Measurements from ENCODE around the gene FBLN2.
"Not testable (repeated sequence)": the region's sequence is repeated elsewhere in the genome, so short reads cannot be mapped to it uniquely, and the experiment has no call there.

FBLN2 gene

DNA sequence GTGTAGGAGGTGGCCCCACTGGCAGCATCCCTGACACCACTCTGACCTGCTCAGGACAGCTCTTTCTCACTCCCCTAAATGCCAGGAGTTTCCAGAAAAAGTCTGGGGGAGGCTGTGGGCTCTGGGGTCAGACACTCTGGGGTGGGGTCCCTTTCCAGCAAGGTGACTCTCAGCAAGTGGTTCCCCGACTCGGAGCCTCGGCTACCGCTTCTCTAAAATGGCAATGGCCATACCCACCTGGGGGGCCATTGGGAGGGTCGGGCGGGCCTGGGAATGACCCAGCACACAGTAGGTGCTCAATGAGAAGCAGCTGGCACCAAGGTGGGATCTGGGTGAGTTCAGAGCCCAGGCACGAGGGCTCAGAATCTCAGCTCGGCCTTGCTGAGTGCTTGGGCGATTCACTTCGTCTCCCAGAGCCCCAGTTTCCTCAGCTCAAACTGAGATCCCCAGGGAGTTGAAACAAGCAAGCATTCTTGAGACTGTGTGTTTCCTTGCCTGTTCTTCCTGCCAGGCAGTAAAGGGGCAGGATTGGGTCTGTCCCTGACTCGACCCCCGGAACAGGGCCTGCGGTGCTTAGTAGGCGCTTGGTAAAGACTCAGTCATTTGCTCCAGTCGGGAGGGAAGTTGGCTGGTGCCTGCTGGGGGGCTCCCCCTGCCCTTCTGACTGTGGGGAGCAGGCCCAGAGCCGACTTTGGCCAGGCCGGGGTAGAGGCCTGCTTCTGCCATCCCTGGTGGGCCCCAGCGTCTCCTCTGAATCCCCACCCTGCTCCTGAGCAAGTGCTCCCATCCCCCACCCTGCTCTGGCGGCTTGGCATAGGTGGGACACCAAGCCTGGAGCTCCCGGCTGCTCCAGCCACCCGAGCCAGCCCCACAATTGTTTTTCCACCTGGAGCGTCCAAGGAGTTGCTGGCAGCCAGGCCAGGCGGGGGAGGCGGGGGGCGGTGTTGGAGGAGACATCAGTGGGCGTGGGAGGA is 32.9 kb upstream of the FBLN2 start:
- Histone ChIP-seq H3K4me3 (ENCODE audit: low read length) (no peak overlapping the region), H3K4me1 (ENCODE audit: control insufficient read depth, low read depth, low read length) (no peaks in the 10 kb centered on the region), H3K27ac (ENCODE audit: low read length) (no peak overlapping the region), H3K9ac (ENCODE audit: low read length) (no peak overlapping the region), H3K9me3 (ENCODE audit: control insufficient read depth, low read depth, low read length) (no peaks in the 10 kb centered on the region), H3K36me3 (ENCODE audit: control insufficient read depth, low read depth, low read length) (no peaks in the 10 kb centered on the region), H3K27me3 (ENCODE audit: control insufficient read depth, insufficient read depth, low read length) (no peaks in the 10 kb centered on the region)

DNA sequence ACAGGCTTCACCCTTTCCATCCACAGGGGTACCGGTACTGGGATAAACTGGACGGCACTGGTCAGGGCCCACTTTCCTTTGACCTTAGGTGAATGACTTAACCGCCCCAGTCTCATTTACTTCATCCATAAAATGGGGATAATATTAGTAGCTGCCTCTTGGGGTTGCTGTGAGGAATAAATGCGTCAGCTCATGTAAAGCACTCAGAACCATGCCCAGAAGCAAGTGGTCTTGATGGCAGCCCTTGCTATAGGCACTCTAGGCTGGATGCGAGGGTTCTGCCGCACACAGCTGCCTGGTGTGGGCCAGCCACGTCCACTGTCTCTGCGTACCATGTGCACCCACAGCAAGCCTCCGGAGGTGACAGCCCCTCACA is 32.2 kb upstream of the FBLN2 start:
- Histone ChIP-seq H3K27ac (ENCODE audit: low read length) (no peak overlapping the region), H3K27me3 (ENCODE audit: control insufficient read depth, insufficient read depth, low read length) (no peaks in the 10 kb centered on the region), H3K36me3 (ENCODE audit: control insufficient read depth, low read depth, low read length) (no peaks in the 10 kb centered on the region), H3K4me1 (ENCODE audit: control insufficient read depth, low read depth, low read length) (no peaks in the 10 kb centered on the region), H3K9ac (ENCODE audit: low read length) (no peak overlapping the region), H3K9me3 (ENCODE audit: control insufficient read depth, low read depth, low read length) (no peaks in the 10 kb centered on the region), H3K4me3 (ENCODE audit: low read length) (no peak overlapping the region)

DNA sequence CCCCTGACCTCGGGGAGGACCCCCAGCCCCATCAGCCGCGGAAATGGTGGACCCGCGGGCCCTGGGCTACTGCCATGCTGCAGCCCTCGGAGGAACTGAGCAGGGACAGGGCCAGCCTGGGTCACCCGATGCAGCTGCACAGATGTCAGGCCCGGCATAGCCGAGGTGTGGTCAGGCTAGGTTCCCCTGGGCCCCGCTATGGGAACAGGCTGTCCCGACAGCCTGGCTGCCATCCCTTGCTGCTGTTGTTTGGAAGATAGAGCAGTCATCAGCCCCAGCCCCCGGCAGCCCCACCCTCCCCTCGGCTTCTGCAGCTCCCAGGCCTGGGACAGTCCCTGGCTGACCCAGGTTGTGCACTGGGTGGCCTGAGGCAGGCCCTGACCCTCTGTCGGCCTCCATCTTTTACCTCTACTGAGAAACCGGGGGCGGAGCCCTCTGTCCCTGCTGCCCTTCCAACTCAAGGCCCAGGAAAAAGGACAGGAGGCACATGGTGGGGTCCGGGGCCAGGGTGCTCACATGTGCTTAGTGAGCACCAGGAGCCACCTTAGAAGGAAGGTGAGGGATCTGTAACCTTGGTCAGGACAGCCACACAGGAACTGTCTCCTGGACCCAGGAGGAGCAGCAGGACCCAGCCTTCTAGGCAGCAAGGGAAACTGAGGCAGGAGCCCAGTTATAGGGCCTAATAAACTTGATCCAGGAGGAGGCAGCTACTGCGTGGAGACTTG is 31.5 kb upstream of the FBLN2 start:
- H3K4me3 ChIP-seq (ENCODE audit: low read length): no peak overlapping the region
- no peaks in the 10 kb centered on the region for H3K27me3 ChIP-seq (ENCODE audit: control insufficient read depth, insufficient read depth, low read length)
- H3K27ac ChIP-seq (ENCODE audit: low read length): no peak overlapping the region
- no peaks in the 10 kb centered on the region for H3K36me3 ChIP-seq (ENCODE audit: control insufficient read depth, low read depth, low read length)
- no peaks in the 10 kb centered on the region for H3K9me3 ChIP-seq (ENCODE audit: control insufficient read depth, low read depth, low read length)
- no peak overlapping the region for H3K9ac ChIP-seq (ENCODE audit: low read length)
- no peaks in the 10 kb centered on the region for H3K4me1 ChIP-seq (ENCODE audit: control insufficient read depth, low read depth, low read length)

DNA sequence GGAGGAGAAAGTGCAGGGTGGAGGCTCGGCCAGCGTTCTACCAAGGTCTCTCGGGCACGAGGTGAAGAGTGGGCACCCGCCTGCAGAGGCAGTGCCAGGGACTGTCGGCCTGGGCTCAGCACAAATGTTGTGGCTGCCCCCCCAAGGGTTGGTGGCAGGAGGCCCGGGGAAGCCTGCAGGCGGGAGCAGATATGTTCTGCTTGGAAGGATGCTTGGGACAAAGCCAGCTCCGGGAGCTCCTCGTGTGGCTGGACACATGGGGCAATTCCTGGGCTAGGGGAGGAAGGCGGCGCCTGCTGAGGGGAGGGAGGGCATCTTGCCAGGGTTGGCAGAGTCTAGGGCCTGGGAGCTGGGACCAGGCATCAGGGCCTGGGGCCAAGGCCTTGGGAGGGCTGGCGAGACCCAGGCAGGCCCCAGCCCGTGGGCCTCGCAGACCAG is 30.4 kb upstream of the FBLN2 start:
- Histone ChIP-seq H3K36me3 (ENCODE audit: control insufficient read depth, low read depth, low read length) (no peaks in the 10 kb centered on the region), H3K9ac (ENCODE audit: low read length) (no peak overlapping the region), H3K9me3 (ENCODE audit: control insufficient read depth, low read depth, low read length) (no peaks in the 10 kb centered on the region), H3K27ac (ENCODE audit: low read length) (no peak overlapping the region), H3K4me3 (ENCODE audit: low read length) (no peak overlapping the region), H3K27me3 (ENCODE audit: control insufficient read depth, insufficient read depth, low read length) (no peaks in the 10 kb centered on the region), H3K4me1 (ENCODE audit: control insufficient read depth, low read depth, low read length) (no peaks in the 10 kb centered on the region)

DNA sequence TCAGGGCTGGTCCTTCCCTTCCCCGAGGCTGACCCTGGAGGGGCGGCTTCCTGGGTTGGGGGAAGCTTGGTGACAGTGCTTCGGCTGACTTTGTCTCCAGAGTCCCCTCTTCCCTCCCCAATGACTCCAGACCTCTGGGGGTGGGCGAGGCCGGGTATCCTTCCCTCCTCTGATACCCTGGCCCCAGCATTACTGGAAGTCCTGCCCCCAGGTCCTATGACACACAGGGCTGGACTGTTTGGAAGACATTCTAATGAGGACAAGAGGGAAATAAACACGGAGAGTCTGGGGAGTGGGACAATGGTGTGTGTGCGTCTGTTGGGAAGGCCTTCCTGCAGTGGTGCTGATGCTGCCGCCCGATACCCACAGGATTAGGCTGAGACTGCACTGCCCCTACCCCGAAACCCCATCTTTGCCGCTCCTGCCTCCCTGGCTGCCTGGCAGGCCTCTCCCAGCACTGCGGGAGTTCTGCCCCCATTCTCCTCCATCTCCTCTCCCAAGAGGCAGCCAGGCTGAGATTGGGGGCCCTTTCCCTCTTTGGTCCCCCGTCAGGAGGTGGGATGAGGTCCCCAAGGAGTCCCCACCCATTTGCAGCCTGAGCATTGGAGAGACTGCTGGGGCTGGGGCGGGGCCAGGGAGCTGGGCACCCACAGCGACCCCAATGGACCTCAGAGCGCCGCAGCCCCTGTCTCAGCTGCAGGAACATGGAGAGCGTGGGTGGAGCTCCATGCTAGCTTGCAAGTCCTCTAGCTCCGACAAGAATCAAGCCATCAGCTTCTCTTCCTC is 29.7 kb upstream of the FBLN2 start:
- Histone ChIP-seq H3K9ac (ENCODE audit: low read length) (no peak overlapping the region), H3K36me3 (ENCODE audit: control insufficient read depth, low read depth, low read length) (no peaks in the 10 kb centered on the region), H3K9me3 (ENCODE audit: control insufficient read depth, low read depth, low read length) (no peaks in the 10 kb centered on the region), H3K27ac (ENCODE audit: low read length) (no peak overlapping the region), H3K4me3 (ENCODE audit: low read length) (no peak overlapping the region), H3K4me1 (ENCODE audit: control insufficient read depth, low read depth, low read length) (no peaks in the 10 kb centered on the region), H3K27me3 (ENCODE audit: control insufficient read depth, insufficient read depth, low read length) (no peaks in the 10 kb centered on the region)

DNA sequence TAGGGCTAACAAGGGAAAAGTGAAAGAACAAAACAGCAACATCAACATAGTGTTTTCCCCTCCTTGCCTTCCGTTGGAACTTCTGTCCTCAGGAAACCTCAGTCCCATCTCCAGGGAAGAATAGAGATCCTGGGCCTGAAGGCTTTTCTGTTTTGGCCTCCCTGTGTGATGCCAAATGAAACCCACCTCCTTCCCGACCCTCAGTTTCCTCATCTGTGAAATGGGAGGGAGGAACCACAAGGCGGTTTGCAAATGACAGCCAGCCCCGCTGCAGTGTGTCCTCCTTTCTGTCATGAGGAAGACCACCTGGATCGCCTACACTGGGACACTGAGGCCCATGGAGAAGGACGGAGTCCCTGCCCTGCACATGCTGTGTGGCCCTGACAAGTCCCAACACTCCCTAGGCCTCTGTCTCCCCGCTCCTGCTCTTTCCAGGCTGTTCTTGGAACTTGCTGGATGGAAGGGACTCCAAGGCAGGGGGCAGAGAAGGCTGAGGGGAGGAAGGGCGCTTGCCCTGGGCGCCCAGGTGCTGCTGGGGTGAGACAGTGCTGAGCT is 28.5 kb upstream of the FBLN2 start:
- Histone ChIP-seq H3K4me1 (ENCODE audit: control insufficient read depth, low read depth, low read length) (no peaks in the 10 kb centered on the region), H3K27me3 (ENCODE audit: control insufficient read depth, insufficient read depth, low read length) (no peaks in the 10 kb centered on the region)

DNA sequence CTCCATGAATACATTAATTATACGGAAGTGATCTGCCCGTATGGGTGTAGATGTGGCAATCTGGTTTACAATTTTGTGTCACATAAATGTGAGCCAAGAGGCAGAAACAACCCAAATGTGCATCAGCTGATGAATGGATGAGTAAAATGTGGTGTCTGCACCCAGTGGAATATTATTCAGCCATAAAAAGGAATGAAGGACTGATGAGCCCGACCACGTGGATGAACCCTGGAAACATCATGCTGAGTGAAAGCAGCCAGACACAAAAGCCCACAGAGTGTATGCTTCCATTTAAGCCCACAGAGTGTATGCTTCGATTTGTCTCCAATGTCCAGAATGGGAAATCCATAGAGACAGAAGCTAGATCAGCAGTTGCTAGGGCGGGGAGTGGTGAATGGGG is 27.6 kb upstream of the FBLN2 start:
- no peak overlapping the region for H3K9ac ChIP-seq (ENCODE audit: low read length)
- no peak overlapping the region for H3K27ac ChIP-seq (ENCODE audit: low read length)
- H3K4me3 ChIP-seq (ENCODE audit: low read length): no peak overlapping the region
- no peaks in the 10 kb centered on the region for H3K36me3 ChIP-seq (ENCODE audit: control insufficient read depth, low read depth, low read length)
- peaks cover 8% of the 10 kb centered on the region for H3K4me1 ChIP-seq (ENCODE audit: control insufficient read depth, low read depth, low read length)
- no peaks in the 10 kb centered on the region for H3K27me3 ChIP-seq (ENCODE audit: control insufficient read depth, insufficient read depth, low read length)
- no peaks in the 10 kb centered on the region for H3K9me3 ChIP-seq (ENCODE audit: control insufficient read depth, low read depth, low read length)

More for the DNA sequence above, 28.5 kb upstream of the FBLN2 start:
- H3K27ac ChIP-seq (ENCODE audit: low read length): no peak overlapping the region
- H3K9me3 ChIP-seq (ENCODE audit: control insufficient read depth, low read depth, low read length): no peaks in the 10 kb centered on the region
- H3K36me3 ChIP-seq (ENCODE audit: control insufficient read depth, low read depth, low read length): no peaks in the 10 kb centered on the region
- no peak overlapping the region for H3K4me3 ChIP-seq (ENCODE audit: low read length)
- no peak overlapping the region for H3K9ac ChIP-seq (ENCODE audit: low read length)

DNA sequence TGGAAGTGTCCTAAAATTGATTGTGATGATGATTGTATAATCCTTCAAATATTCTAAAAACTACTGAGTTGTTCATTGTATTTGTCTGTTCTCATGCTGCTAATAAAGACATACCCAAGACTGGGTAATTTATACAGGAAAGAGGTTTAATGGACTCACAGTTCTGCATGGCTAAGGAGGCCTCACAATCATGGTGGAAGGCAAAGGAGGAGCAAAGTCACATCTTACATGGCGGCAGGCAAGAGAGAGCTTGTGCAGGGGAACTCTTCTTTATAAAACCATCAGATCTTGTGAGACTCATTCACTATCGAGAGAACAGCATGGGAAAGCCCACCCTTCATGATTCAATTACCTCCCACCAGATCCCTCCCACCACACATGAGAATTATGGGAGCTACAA is 27.2 kb upstream of the FBLN2 start:
- H3K4me3 ChIP-seq (ENCODE audit: low read length); H3K9me3 ChIP-seq (ENCODE audit: control insufficient read depth, low read depth, low read length); H3K27ac ChIP-seq (ENCODE audit: low read length); H3K36me3 ChIP-seq (ENCODE audit: control insufficient read depth, low read depth, low read length); H3K27me3 ChIP-seq (ENCODE audit: control insufficient read depth, insufficient read depth, low read length); H3K9ac ChIP-seq (ENCODE audit: low read length): not testable (repeated sequence)
- peaks cover 12% of the 10 kb centered on the region for H3K4me1 ChIP-seq (ENCODE audit: control insufficient read depth, low read depth, low read length)

DNA sequence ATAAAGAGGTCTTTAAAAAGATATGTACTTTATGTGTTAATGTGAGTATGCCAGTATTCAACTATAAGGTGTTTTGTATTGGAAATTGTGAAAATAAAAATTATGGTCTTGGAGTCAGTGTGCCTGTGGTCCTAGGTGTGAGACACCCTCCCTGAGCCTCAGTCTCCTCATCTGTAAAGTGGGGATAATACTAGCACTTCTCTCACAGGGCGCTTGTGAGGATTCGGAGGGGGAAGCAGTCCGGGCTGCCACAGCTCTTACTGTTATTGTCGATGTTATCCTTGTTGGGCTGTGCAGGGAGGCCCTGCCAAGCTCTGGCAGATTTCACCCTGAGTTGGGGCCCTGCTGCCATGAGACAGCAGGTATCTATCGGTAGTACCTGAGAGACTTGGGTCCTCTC is 26.7 kb upstream of the FBLN2 start:
- Histone ChIP-seq H3K27me3 (ENCODE audit: control insufficient read depth, insufficient read depth, low read length) (no peaks in the 10 kb centered on the region), H3K4me1 (ENCODE audit: control insufficient read depth, low read depth, low read length) (peaks cover 12% of the 10 kb centered on the region), H3K4me3 (ENCODE audit: low read length) (no peak overlapping the region), H3K27ac (ENCODE audit: low read length) (no peak overlapping the region), H3K36me3 (ENCODE audit: control insufficient read depth, low read depth, low read length) (no peaks in the 10 kb centered on the region), H3K9ac (ENCODE audit: low read length) (no peak overlapping the region), H3K9me3 (ENCODE audit: control insufficient read depth, low read depth, low read length) (no peaks in the 10 kb centered on the region)

DNA sequence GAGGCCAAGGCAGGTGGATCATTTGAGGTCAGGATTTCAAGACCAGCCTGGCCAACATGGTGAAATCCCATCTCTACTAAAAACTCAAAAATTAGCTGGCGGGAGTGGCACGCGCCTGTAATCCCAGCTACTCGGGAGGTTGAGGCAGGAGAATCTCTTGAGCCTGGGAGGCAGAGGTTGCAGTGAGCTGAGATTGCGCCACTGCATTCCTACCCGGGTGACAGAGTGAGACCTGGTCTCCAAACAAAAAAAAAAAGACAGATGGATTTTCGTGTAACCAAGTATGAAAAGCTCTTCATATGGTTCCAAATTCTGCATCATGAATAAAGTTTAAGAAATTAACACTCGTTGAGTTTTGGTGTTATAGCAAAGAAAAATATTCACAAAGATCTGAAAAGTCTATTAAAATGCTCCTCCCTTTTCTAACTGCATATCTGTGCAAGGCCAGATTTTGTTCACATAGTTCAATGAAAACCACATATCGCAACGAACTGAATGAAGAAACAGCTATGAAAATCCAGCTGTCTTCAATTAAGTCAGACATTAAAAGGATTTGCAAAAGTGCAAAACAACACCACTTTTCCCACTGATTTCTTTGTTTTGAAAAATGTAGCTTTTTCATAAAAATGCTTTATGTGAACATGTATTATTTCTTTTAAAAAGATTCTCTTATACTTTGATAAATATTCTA is 23.8 kb upstream of the FBLN2 start:
- Histone ChIP-seq H3K4me3 (ENCODE audit: low read length) (no peak overlapping the region), H3K27ac (ENCODE audit: low read length) (no peak overlapping the region), H3K27me3 (ENCODE audit: control insufficient read depth, insufficient read depth, low read length) (no peaks in the 10 kb centered on the region), H3K36me3 (ENCODE audit: control insufficient read depth, low read depth, low read length) (no peaks in the 10 kb centered on the region), H3K4me1 (ENCODE audit: control insufficient read depth, low read depth, low read length) (peaks cover 15% of the 10 kb centered on the region), H3K9me3 (ENCODE audit: control insufficient read depth, low read depth, low read length) (no peaks in the 10 kb centered on the region), H3K9ac (ENCODE audit: low read length) (no peak overlapping the region)
